Measurements from ENCODE around the gene SNTB2.

The SNTB2 gene

DNA sequence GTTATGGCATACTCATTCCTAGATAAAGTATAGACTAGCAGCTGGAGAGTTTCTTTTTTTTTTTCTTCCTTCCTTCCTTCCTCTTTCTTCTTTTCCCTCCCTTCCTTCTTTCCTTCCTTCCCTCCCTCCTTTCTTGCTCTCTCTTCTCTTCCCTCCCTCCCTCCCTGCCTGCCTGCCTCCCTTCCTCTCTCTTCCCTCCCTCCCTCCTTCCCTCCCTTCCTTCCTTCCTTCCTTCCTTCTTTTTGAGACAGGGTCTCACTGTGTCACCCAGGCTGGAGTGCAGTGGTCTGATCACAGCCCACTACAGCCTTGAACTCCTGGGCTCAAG is 7.0 kb upstream of the SNTB2 start:
- DNase-seq (ENCODE audit: low read depth, low spot score): no peak

DNA sequence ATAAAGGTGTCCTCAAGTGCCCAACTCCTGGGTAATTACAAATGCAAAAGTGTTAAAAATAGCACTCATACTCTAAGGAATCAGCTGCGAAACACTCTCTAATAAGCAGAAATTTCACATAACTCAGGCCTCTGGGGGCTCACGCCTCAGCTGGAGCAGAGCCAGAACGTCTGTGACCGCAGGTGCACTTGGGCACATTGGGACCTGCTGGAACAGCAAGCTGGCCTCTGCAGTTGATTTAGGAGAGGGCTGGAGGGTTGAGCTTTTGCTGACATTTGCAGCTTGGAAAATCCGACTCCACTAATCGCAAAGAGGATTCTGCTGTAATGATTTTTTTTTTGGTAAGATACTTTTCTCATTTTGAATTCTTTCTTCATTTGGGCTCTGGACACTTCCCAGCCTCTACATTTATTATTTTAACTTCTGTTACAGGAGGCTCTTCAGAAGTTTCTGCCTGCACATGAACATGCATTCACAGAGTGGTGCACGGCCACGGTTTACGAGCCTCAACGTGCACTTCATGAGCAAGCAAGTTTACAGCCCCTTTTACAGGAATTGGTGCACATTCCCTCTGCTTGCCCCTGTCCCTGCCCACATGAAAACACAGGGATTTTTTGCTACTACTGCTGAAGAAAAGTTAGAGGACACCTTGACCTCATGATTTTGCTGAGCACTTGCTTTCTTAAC is 4.1 kb upstream of the SNTB2 start:
- DNase-seq (ENCODE audit: low read depth, low spot score): no peak

DNA sequence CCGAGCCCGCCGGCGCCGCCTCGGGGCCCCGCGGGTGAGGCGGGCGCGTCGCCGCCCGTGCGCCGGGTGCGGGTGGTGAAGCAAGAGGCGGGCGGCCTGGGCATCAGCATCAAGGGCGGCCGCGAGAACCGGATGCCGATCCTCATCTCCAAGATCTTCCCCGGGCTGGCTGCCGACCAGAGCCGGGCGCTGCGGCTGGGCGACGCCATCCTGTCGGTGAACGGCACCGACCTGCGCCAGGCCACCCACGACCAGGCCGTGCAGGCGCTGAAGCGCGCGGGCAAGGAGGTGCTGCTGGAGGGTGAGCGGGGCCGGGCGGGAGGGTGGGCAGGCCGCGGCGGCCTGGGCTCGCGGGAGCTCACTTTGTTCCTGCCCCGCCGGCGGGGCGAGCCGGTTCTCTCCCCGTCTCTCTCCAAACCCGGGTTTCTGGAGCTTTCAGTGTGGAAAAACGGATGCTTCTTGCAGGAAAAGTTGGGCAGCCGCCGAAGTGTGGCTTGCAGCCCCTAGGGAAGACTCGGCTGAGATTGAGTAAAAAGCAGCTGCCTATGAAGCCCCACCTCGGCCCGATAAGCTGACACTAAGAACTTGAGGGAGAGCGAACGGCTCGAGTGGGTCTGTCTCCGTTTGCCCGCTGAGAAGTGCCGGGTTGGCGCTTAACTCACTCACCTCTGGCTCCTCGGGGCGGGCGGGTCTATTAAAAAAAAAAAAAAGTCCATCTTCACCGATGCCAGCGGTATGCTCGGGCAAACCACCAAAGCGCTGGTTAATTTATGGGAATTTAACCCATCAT is 677 bp downstream of the SNTB2 start:
- peak; percentile 62 for DNase-seq (ENCODE audit: low read depth, low spot score)

DNA sequence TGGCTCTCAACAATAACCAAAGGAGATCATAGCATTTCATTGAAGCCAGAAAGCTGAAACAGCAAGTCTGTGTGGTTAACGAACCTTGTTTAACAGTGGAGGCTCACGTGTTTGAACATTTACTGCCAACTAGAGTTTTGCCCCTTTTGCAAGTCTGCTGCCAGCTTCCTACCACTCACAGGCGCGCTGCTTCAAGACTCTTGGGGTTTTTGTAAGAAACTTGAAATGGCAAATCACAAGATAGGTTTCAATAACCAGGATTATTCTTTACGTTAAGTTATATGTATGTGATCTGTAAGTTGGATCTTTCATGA is 1.2 kb downstream of the SNTB2 start:
- no peak for DNase-seq (ENCODE audit: low read depth, low spot score)

DNA sequence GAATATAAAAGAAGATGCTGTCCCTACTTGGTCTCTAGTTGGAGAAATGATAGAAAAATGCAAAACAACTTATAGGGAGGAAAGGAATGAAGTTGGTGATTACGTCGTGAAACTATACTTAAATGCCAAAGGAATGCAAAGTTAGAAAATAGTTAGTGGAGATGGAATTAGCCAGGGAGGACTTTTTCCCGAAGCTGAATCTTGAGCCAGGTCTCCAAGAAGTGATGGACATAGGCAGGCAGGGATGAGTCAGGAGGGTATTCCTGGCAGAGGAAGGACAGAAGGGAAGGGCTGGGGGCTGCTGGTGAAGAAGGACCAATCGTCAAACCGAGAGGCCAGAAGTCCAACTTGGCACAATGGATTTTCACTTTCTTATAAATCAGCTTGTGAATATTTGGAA is 1.8 kb downstream of the SNTB2 start:
- DNase-seq (ENCODE audit: low read depth, low spot score): peak; percentile 27

DNA sequence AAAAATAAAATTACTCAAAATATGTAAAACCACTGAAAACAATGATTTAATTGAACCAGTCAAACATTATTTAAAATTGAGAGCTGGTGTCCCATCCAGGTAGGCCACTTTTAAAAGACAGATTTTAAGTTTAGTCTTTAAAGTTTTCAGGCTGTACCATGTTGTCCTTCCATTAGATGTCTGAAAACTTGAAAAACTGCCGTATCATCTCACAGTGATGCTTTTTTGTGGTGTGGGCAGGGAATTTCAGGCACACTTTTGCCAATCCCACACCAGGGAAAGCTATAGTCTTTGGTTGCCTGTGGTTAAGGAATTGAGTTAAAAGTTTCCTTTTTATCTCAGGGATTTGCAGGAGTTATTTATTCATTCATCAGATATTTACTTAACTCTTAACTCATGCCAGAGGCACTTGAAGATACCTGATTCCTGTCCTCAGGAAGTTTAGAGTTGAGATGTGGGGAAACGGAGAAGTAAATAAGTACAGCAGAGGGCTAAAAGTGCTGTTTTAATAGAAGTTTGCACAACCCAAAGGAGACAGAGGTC is 3.2 kb downstream of the SNTB2 start:
- no peak for DNase-seq (ENCODE audit: low read depth, low spot score)

DNA sequence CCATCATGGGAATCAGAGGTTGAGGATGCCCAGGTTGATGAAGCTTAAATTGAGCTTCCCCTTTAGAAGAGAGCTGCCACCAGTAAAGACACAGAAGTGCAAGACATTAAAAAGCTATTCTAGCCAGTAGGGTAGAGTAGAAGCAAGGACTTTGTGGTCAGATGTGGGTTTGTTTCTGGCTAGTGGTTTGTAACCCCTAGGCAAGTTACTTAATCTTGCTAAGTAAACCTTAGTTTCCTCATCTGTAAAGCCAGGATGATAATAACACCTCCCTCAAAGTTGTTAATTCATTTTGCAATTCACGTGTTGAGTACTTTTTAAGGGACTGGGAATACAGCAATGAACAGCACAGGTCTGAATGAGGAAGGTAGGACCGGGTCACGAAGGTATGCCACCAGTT is 3.6 kb downstream of the SNTB2 start:
- DNase-seq (ENCODE audit: low read depth, low spot score): no peak

DNA sequence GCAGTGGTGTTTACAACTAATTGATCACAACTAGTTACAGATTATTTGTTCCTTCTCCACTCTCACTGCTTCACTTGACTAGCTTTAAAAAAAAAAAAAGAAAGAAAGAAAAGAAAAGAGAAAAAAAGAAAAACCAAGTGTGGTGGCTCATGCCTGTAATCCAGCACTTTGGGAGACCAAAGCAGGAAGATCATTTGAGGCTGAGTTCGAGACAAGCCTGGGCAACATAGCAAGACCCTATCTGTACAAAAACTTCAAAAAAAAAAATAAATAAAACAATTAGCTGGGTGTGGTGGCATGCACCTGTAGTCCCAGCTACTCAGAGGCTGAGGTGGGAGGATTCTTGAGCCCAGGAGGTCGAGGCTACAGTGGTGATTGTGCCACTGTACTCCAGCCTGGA is 4.2 kb downstream of the SNTB2 start:
- DNase-seq (ENCODE audit: low read depth, low spot score): no peak

DNA sequence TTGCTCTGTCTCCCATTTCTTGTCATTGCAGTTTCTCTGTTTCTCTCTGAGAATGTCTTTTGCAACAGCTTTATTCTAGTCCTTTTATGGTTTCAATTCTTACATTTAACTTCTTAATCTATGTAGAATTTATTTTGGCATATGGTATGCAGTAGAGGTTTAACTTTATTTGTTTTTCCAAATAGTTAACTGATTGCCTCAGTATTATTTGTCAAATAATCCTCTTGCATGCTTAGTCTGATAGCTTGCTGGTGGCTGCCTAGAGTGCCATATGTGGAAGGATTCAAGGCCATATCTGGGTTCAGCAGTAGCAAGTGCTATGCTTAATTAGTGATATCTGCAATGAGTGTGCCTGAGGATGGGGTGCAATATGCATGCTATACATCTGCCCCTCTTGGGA is 6.9 kb downstream of the SNTB2 start:
- no peak for DNase-seq (ENCODE audit: low read depth, low spot score)

DNA sequence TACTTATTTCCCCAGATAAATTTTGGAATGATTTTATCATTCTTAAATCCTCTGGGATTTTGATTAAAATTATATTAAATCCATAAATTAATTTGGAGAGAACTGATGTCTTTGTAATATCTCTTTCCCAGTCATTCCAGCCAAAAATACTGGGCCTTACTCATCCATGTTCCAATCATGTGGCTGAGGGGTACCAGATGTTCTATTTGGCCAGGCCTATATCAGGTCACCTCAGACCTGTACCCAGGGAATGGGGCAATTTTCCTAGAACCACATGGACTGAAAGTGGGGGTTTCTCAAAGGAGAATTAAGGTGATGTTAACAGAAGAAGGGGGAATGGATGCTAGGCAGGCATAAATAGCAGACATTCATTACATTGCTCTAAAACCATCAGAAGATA is 7.5 kb downstream of the SNTB2 start:
- DNase-seq (ENCODE audit: low read depth, low spot score): no peak

DNA sequence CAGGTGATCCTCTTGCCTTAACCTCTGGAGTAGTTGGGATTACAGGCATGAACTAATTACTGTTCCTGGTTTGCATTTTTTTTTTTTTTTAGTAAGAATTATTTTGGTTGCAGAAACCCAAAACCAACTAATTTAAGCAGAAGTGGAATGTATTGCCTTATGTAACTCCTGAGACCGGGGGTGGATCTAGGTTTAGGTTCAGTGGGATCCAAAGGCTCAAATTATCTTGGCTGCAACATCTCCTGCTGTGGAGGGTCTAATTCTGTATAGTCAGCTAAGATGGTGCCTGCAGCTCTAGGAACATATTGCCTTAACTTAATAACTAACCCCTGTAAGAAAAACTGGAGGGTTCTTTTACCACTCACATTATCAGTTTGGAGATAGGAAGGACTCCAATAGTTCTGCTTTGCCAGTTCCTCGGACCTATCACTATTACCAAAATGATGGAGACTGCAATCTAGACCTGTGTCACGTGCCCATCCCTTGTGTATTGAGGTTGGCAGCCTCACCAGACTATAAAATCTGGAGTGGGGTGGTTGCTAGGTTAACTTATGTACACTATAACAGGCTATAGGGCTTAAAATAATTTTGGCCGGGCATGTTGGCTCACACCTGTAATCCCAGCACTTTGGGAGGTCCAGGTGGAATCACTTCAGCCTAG is 8.5 kb downstream of the SNTB2 start:
- no peak for DNase-seq (ENCODE audit: low read depth, low spot score)

DNA sequence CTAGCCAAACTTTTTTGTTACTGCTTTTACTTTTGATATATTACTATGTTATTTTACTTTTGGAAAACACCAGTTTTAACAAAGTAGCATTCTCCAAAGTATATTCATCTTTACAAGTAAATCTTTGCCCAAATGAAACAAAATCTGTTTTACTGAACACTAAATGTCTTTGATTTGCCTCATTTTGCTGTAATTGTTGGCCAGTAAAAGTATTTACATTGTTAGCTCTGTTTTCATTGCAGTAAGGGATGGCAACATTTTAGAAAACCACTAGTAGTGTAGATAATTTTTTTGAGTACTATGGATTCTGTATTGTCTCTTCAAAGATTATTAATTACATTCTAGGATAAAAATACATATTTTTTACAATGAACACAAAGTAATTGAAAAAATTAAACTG is 10.6 kb downstream of the SNTB2 start:
- no peak for DNase-seq (ENCODE audit: low read depth, low spot score)

DNA sequence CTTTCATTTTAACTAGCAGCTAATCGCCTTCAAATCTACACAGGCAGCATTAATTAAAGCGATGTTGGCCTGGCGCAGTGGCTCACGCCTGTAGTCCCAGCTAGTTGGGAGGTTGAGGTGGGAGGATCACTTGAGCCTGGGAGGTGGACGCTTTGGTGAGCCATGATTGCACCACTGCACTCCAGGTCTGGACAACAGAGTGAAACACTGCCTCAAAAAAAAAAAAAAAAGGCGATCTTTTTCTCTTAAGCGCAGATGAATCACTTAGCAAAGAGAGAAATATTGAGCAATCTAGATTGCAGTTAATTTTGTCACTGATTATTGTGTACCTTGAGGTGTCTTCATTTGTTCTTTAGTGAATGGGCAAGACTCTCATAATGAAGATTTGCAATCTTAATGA is 12.4 kb downstream of the SNTB2 start:
- DNase-seq (ENCODE audit: low read depth, low spot score): no peak

DNA sequence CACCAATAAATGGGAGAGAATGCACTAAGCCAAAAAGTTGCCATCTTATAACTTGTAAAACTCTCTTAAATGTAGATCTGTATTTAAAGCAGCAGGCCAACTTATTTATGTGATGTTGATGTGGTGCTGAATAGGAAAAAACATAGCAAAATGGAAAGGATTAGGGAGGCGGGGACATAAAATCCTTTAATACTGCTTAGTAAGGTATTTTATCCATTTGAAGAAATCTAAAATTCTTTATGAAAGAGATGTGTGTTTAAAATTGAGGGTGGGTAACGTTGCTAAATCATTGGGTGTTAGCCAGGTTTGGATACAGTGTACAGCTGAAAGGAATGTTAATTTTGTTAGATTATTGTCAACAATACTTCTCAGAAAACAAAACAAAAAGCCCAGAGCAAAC is 14.3 kb downstream of the SNTB2 start:
- no peak for DNase-seq (ENCODE audit: low read depth, low spot score)

DNA sequence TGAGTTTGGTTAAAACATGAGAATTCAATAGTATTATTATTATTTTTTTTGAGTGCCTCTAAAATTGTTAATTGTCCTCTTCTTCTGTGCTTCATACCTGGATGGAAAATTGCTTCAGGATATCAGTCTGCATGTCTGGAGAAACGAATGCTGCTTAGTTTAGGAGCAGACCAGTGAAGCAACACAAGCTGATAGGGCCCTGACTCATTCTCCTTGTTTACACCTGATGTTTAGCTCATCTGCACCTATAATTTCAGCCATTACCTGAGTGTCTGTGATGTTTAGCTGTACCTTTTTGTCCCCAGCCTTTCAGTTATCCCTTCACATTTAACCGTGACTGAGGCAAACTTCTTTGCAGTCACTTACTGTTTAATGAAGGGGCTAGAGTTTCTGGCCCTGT is 14.8 kb downstream of the SNTB2 start:
- no peak for DNase-seq (ENCODE audit: low read depth, low spot score)

DNA sequence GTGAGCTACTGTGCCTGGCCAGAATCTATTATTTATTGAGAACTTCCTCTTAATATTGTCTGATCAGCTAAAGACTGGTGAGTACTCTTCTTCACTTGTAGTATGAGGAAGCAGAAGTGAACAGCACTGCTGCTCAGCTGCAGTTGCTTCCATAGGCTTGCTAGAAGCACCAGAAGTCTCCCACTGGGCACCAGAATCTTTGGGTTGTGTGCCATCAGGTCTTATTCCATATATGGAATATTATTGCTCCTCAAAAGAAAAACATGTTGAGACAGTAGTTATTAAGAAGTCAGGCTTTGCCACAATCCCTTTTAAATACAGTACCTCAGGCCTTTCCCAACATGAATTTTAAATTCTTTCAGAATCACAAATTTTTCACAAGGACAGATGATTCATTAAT is 17.2 kb downstream of the SNTB2 start:
- no peak for DNase-seq (ENCODE audit: low read depth, low spot score)

DNA sequence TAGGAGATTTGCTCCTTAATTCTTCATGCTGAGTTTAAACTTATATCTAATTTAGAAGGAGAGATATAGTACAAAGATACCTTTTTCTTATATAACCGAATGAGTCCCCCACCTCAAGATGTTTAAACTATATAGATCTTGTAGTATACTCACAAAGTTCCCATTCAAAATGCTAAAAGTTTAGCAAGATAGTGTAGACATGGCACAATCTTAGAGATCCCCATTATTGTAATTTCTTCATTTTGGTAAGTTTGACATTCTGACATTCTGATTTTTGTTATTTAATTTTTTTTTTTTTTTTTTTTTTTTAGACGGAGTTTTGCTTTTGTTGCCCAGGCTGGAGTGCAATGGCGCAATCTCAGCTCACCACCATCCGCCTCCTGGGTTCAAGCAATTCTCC is 22.8 kb downstream of the SNTB2 start:
- DNase-seq (ENCODE audit: low read depth, low spot score): no peak

DNA sequence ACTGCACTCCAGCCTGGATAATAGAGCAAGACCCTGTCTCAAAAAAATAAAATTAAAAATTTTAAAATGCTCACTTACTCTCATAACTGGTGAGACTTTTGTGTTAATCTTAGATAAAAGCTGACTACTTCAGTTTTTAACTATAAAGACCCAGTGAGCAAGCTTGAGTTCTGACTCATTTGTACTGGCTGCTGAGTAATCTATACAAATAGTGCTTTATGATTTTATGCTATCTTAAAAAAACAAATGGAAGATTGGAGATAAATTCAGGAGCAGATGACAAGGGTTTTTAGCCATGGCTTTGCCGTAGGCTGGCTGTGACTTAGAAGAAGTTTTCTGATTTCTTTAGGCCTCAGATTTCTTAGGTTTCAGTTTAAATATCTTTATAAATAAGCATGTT is 30.5 kb downstream of the SNTB2 start:
- DNase-seq (ENCODE audit: low read depth, low spot score): no peak

DNA sequence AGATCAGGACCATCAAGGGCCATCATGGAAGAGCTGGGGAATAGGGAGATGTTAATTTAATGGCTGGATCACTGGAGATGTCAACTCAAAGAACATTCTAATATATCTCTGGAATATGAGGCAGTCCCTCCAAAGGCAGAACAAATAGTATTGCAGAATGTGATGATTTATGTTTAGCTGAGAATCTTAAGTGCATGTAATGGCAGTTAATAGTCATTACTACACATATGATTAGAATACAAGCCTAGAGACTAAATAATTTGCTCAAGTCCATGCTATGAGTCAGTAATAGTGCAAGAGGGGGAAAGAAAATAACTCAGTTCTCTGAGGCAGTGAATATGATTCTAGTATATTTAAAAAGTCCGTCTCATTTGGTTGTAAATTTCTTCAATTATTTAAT is 32.3 kb downstream of the SNTB2 start:
- no peak for DNase-seq (ENCODE audit: low read depth, low spot score)

DNA sequence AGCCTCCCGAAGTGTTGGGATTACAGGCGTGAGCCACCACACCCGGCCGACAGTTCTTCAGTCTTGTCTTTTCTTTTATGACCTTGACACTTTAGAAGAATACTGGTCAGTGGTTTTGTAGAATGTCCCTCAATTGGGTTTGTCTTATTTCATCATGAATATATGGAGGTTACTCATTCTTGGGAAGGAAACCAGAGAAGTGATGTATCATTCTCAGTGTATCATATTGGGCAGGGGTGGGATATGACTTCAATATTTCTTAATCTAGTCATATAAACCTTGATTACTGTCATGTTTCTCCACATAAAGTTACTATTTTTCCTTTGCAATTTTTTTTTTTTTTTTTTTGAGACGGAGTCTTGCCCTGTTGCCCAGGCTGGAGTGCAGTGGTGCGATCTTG is 36.9 kb downstream of the SNTB2 start:
- no peak for DNase-seq (ENCODE audit: low read depth, low spot score)

DNA sequence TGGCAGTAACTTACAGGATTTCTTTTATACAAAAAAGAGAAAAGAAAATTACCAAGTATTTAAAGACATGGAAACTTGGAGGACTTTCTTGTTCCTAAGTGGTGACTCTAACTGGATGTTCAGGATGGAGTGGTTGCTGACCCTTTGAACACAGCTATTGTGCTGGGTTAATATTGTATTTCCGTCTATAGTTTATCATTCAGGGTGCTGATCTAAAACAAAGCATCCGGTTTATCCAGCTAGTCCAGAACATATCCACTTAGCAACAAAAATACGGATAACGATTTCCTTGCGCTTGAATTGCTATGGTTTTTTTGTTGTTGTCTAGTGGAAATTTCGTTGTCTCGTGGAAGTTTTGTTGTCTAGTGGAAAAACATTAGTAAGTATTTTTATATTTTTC is 38.2 kb downstream of the SNTB2 start:
- no peak for DNase-seq (ENCODE audit: low read depth, low spot score)

DNA sequence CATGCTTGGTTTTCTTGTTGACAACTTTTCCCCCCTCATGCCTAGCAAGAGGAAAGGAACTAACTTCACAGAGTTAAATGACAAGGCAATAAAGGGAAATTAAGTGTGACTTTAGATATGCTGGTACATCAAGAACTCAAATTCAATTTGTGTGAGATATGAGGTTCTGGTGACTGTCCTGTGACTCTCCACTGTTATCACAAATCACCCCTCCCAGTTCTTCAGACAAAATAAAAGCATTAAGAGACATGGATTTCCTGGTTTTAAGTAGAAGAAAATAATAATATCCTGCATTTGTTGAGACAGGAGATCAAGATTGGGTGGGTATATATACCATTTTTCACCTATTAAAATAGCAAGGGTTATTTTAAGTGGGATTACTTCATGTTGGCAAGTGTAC is 46.2 kb downstream of the SNTB2 start:
- DNase-seq (ENCODE audit: low read depth, low spot score): no peak

DNA sequence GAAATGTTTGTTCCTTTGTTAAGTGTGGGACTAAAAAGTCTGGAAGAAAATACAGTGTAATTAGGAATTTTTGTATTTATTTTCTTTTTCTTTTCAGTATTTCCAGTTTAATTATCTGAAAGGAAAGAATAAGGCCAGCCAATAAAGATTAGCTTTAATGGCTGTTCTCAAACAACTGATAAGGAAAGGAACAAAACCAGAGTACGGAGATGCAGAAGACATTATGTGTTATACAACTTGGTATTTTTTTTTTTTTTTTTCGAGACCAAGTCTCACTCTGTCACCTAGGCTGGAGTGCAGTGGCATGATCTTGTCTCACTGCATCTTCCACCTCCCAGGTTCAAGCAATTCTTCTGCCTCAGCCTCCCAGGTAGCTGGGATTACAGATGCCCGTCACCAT is 47.5 kb downstream of the SNTB2 start:
- no peak for DNase-seq (ENCODE audit: low read depth, low spot score)

Data from ELF-1 (cell line).